ENCODE measurements around the gene CAMK2B.

GRCh38 chr7:44208085-44208484 lies 117.3 kb downstream of the CAMK2B start:
- TF ChIP-seq CTCF (IDR thresholded peaks at IDR 0.05) (no peak), POLR2A (IDR thresholded peaks at IDR 0.05) (no peak)

Data from esophagus squamous epithelium (tissue), 4 donors.